T-helper 1 cell treated with Interleukin-12 subunit alpha and Interleukin-12 subunit beta and Interleukin-4 antibody, amounts not matched to agents 30 μg/mL and 1 μg/mL, for 36 hours (primary cell): Measurements from ENCODE around the gene MAP3K14.

Experiments
- H3K27ac Mint-ChIP-seq: one replicate; pipeline ENCODE4 v1.8.0; 2021; ENCODE audit warnings: mild to moderate bottlenecking, mixed read lengths
- H3K27me3 Mint-ChIP-seq: one replicate; pipeline ENCODE4 v1.8.0; 2021; ENCODE audit warnings: low read depth, mixed read lengths
- H3K36me3 Mint-ChIP-seq: one replicate; pipeline ENCODE4 v1.8.0; 2021; ENCODE audit warnings: low read depth, mixed read lengths
- H3K4me1 Mint-ChIP-seq: one replicate; pipeline ENCODE4 v1.8.0; 2021; ENCODE audit warnings: low read depth, mixed read lengths
- H3K4me3 Mint-ChIP-seq: one replicate; pipeline ENCODE4 v1.8.0; 2021; ENCODE audit warnings: mild to moderate bottlenecking, moderate library complexity, mixed read lengths
- H3K9me3 Mint-ChIP-seq: one replicate; pipeline ENCODE4 v1.8.0; 2021; ENCODE audit warnings: mixed read lengths

MAP3K14 gene

DNA sequence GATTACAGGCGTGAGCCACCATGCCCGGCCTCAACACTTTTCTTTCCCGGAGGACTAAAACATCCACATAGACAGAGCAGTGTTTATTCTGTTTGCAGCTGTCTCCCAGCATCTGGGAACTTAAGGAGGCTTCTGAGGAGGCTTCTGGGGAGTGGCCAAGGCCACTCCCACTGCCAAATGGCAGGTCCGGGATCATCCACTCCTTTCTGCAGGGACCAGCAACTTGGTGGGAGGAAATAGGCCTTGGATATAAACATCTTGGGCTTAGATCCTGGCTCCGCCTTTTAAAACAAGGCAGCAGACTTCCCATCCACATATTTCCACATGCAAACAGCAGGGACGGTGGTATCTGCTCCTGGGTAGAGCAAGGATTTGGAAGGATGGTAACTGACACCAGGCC is 40.8 kb downstream of the MAP3K14 start:
- no peaks in the 10 kb centered on the region for H3K9me3 Mint-ChIP-seq
- H3K4me3 Mint-ChIP-seq, result no peak overlapping the region
- H3K36me3 Mint-ChIP-seq, result peaks cover 29% of the 10 kb centered on the region
- no peak overlapping the region for H3K27ac Mint-ChIP-seq
- H3K27me3 Mint-ChIP-seq, result no peaks in the 10 kb centered on the region
- H3K4me1 Mint-ChIP-seq, result peaks cover 11% of the 10 kb centered on the region

DNA sequence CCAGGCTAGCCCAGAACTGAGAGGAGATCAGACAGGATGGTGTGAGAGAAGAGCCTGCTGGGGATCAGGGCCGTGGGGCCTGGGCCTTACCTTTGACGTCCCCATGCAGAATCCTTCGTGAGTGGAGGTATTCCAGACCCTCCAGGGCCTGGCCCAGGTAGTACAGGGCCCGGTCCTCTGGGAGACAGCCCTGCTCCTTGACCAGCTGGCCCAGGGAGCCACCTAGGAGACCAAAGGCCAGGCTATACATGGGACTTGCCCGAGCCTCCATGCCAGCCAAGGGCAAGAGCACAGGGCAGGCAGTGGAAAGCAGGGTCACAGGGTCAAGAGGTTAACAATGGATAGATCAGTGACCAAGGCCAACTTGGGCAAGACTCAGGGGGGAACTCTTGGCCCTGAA is 42.8 kb downstream of the MAP3K14 start:
- H3K9me3 Mint-ChIP-seq, result no peaks in the 10 kb centered on the region
- no peaks in the 10 kb centered on the region for H3K27me3 Mint-ChIP-seq
- no peak overlapping the region for H3K4me3 Mint-ChIP-seq
- H3K4me1 Mint-ChIP-seq, result peaks cover 14% of the 10 kb centered on the region
- H3K27ac Mint-ChIP-seq, result no peak overlapping the region
- H3K36me3 Mint-ChIP-seq, result peaks cover 33% of the 10 kb centered on the region

DNA sequence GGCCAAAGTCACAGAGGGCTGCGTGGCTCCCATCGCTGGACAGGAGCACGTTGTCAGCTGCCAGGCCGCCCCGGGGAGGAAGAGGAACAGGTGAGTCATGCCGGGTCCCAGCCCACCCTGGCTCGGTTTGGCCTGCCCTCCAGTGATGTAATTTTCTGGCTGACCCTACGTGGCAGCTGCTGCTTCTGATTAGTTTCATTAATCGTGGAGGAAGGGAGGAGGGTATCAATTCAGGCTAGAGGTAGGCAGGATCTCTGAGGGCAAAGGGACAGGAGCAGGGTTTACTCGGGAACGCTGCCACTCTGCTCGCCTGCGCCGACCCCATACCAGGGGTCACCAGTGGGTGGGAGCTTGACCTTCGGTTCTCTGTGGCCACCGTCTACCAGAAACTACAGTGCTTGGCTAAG is 43.3 kb downstream of the MAP3K14 start:
- Mint-ChIP-seq H3K27ac (no peak overlapping the region), H3K9me3 (no peaks in the 10 kb centered on the region), H3K36me3 (peaks cover 35% of the 10 kb centered on the region), H3K4me3 (no peak overlapping the region), H3K27me3 (no peaks in the 10 kb centered on the region), H3K4me1 (peaks cover 12% of the 10 kb centered on the region)

DNA sequence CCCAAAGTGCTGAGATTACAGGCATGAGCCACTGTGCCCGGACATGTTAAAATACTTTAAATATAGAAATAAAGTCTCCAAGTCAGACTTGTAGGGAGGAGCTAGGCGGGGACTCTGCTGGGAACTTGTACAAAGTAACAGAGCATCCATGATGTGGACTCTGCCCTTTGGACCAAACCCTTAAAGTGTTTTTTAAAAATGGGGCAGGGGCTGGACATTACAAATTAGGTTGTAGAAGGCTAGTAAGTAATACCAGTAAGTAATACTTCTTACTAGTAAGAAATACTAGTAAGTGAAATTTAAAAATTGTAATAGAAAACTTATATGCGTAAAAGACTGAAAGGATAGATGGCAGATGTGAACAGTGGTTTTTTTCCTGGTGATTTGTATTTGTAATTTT is 45.2 kb downstream of the MAP3K14 start:
- Mint-ChIP-seq H3K36me3 (peaks cover 41% of the 10 kb centered on the region), H3K27ac (no peak overlapping the region), H3K4me1 (peaks cover 3% of the 10 kb centered on the region)

DNA sequence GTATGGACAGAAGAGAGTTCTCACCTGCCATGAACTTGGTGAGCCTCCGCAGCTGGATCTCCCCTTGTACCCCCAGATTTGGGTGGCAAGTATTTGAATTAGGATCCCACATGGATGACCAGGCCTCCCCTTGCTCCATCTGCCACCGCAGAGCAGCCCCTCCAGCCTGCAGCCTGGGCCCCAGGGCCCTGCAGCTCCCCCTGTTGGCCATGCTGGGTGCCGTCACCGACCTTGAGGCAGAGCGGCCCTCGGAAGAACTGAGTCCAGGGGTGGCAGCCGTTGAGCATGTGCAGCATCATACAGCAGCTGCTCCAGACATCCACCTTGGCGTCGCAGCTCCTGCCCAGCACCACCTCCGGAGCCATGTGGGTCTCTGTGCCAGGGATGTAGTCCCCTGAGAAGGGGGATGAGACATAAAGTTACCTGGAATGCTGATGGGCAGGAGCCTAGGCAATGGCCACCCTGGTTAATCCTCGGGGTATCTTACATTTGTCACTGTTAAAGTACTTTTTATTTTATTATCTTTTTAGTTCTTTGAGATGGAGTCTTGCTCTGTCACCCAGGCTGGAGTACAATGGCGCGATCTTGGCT is 45.9 kb downstream of the MAP3K14 start:
- Mint-ChIP-seq H3K36me3 (peaks cover 41% of the 10 kb centered on the region), H3K9me3 (no peaks in the 10 kb centered on the region), H3K4me3 (no peak overlapping the region), H3K27me3 (no peaks in the 10 kb centered on the region), H3K4me1 (peaks cover 3% of the 10 kb centered on the region), H3K27ac (peak overlapping the region; percentile 9)

More for the DNA sequence above, 45.2 kb downstream of the MAP3K14 start:
- H3K27me3 Mint-ChIP-seq, result no peaks in the 10 kb centered on the region
- no peak overlapping the region for H3K4me3 Mint-ChIP-seq
- H3K9me3 Mint-ChIP-seq, result no peaks in the 10 kb centered on the region

DNA sequence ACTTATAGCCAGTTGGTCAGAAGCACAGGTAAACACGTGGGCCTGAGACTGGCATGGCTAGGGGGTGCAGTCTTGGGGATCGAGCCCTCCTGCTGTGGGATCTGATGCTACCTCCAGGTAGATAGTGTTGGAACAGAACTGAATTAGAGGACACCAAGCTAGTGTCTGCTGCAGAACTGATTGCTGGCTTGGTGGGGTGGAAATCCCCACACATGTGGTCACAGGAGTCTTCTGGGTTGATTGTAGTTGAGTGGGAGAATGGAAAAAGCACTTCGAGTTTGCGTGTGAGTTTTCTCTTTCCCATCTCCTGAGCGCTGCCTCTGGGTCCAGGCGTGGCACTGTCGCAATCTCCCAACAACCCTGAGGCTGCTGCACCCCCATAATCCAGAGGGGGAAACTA is 46.9 kb downstream of the MAP3K14 start:
- peaks cover 3% of the 10 kb centered on the region for H3K4me1 Mint-ChIP-seq
- peaks cover 43% of the 10 kb centered on the region for H3K36me3 Mint-ChIP-seq
- peak overlapping the region; percentile 2 for H3K27ac Mint-ChIP-seq
- H3K4me3 Mint-ChIP-seq, result no peak overlapping the region
- no peaks in the 10 kb centered on the region for H3K27me3 Mint-ChIP-seq
- H3K9me3 Mint-ChIP-seq, result no peaks in the 10 kb centered on the region

DNA sequence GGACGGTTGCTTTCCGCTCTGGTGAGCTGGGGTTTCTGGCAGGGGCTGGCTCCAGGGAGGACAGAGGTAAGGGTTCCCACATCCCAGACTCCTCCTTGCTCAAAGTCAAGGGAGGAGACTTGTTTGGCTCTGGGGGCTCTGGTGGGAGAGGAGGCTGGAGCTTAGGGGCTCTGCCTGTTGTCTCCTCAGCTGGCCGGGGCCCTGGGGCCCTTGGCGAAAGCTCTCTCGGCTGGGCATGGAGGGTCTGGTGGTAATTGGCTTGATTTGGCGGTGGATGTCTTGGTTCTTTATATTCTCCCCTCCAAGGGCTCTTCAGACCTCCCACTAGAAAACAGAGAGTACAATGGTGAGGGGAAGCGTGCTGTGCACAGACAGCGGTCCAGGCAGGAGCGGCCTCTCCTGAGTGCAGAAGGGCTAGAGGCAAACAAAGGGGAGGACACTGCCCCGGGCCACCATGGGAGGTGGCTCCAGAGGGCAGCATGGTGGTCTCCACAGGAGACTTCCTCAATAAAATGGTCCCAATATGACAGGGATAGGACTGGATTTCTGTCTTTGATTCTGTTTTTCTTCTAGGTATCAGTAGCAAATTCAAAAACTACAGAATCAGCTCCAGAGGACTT is 49.3 kb downstream of the MAP3K14 start:
- peaks cover 7% of the 10 kb centered on the region for H3K4me1 Mint-ChIP-seq
- no peaks in the 10 kb centered on the region for H3K27me3 Mint-ChIP-seq
- H3K36me3 Mint-ChIP-seq, result peaks cover 39% of the 10 kb centered on the region
- no peak overlapping the region for H3K4me3 Mint-ChIP-seq
- no peaks in the 10 kb centered on the region for H3K9me3 Mint-ChIP-seq
- H3K27ac Mint-ChIP-seq, result no peak overlapping the region

DNA sequence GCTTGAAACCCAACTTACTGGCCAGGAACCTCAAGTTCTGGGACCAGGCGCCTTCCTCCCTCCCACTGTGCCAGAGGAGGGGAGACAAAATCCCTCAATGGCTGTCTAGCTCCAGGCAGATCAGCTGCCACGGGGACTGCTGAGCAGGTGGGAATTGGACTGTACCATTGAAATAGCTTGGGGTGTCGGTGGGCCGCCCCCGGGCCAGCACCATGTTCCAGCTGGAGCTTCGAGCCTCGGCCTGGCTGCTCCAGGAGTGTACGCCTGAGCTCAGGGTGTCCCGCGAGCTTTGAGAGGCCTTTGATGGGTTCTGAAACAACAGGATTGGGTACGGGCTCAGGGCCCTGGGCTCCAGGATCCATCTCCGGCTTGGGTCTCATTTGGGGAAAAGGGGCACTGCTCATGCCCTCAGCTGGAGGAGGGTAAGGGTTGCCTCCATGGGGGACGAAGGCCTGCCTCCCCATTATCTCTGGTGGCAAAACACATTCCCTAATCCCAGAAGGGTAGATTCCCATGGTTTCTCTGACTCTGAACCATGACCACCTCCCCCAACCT is 50.4 kb downstream of the MAP3K14 start:
- no peaks in the 10 kb centered on the region for H3K9me3 Mint-ChIP-seq
- H3K4me1 Mint-ChIP-seq, result peaks cover 12% of the 10 kb centered on the region
- peaks cover 41% of the 10 kb centered on the region for H3K36me3 Mint-ChIP-seq
- H3K4me3 Mint-ChIP-seq, result no peak overlapping the region
- H3K27ac Mint-ChIP-seq, result no peak overlapping the region
- H3K27me3 Mint-ChIP-seq, result no peaks in the 10 kb centered on the region

DNA sequence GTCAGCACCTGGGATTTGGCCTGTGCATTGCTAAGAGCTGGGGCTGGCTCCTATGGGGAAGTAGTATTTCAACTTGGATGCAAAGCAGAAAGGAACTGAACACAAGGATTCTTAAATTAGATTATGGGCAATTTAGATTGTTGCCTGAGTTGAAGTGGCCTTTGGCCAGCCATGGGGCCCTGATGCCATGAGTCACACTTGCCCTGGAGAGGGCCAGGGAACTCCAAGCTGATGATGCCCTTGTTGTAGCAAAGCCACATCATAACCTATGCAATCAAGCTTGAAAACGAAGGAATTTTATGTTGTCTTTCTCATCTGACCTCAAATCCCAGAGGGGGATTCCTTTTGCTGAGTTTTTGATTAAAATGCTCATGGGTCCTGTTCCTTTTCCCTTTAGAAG is 51.0 kb downstream of the MAP3K14 start:
- Mint-ChIP-seq H3K4me3 (no peak overlapping the region), H3K27ac (no peak overlapping the region), H3K9me3 (no peaks in the 10 kb centered on the region), H3K36me3 (peaks cover 41% of the 10 kb centered on the region), H3K27me3 (no peaks in the 10 kb centered on the region), H3K4me1 (peaks cover 15% of the 10 kb centered on the region)

DNA sequence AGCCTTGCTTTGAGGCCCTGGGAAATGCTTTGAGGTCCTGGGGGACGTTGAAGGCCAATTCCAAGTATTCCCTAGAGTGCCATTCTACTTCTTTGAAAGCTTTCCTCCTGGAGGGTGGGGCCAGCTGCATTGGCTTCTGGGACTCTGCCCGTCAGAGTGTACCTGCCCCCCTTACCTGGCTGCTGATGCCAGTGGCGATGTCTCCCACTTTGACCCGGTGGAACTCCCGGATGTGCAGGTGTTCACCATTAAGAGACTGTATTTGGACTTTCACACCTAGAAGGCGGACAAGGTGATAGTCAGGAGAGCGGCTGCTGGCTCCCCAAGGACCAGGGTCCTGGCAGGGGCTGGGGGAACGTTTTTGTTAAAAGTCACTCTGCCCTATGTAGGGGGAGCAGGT is 51.8 kb downstream of the MAP3K14 start:
- no peaks in the 10 kb centered on the region for H3K9me3 Mint-ChIP-seq
- H3K27ac Mint-ChIP-seq, result no peak overlapping the region
- H3K27me3 Mint-ChIP-seq, result no peaks in the 10 kb centered on the region
- H3K4me1 Mint-ChIP-seq, result peaks cover 15% of the 10 kb centered on the region
- no peak overlapping the region for H3K4me3 Mint-ChIP-seq
- H3K36me3 Mint-ChIP-seq, result peaks cover 38% of the 10 kb centered on the region

DNA sequence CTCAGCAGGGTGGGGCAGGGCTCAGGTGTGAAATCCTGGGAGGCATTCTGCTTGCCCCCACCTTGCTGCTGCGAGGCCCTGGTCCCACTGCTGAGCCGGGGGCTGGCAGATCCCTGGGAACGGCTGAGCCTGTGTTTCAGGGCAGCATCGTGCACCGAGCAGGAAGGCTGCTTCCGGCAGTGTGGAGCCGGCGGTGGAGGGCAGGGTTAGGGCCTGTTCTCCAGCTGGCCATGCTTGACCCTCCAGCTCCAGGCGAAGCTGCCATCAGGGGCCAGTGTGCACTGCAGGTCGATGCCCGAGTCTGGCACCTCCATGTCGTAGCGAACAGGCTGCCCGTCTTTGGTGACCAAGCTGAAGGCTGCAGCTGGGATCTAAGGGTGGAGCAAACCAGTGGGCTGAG is 52.4 kb downstream of the MAP3K14 start:
- Mint-ChIP-seq H3K4me1 (peaks cover 12% of the 10 kb centered on the region), H3K9me3 (no peaks in the 10 kb centered on the region), H3K27me3 (no peaks in the 10 kb centered on the region), H3K27ac (no peak overlapping the region), H3K4me3 (no peak overlapping the region), H3K36me3 (peaks cover 34% of the 10 kb centered on the region)

DNA sequence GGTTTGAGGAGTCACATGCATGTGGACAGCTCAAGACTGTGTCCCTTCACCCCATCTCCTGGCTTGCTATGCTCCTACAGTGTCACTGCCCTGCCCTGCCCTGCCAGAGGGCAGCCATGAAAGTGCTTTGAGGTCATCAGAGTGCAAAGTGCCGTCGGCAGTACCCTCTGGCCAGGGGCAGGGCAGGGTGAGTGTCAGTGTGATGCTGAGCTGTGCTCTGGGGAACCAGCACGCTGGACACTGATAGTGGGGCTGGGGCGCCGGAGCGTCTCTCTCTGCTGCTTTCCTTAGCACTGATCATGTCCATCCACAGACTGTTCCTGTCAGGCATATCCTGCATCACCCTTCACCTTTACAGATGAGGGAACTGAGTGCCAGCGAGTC is 53.4 kb downstream of the MAP3K14 start:
- H3K36me3 Mint-ChIP-seq, result peaks cover 27% of the 10 kb centered on the region
- H3K9me3 Mint-ChIP-seq, result no peaks in the 10 kb centered on the region
- H3K27me3 Mint-ChIP-seq, result no peaks in the 10 kb centered on the region
- peaks cover 12% of the 10 kb centered on the region for H3K4me1 Mint-ChIP-seq
- H3K27ac Mint-ChIP-seq, result no peak overlapping the region
- no peak overlapping the region for H3K4me3 Mint-ChIP-seq

DNA sequence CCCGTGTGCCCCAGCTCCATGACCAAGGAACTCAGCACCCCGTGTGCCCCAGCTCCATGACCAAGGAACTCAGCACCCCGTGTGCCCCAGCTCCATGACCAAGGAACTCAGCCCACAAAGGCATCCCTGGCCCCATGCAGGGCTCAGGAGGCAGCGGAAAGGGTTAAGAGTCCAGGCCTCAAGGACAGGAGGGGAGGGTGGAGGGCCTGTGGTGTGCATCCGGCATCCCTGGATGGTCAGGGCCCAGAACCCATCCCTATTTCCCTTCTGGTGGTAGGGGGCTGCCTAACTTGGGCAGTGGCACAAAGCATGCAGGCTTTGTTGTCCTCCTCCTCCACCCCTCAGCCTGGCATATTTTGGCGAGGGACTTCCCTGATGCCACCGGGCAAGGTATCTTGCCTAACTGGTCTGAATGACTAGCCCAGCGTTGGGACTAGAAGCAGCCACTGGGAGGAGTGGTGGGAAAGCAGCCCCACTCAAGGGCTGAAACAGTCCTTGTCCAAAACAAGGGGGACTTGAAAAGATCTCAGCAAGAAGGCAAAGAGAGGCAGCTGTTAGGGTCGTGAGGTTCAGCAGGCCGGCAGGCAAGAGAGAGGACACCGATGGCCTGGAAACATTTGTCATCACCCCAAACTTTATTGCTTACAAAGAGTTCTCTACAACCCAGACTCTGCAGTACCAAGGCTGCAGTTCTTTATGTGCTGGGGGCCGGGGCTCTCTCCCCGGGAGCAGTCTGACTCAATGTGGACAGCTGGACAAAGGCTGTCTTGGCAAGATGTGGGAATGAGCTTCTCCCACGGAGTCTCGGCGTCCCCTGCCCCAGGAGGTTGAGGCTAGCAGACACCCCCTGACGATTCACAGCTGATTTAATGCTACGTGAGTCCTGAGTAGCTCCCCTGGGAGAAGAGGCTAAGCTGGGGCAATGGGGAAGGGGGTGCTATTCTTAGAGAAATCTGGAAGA is 54.0 kb downstream of the MAP3K14 start:
- Mint-ChIP-seq H3K9me3 (no peaks in the 10 kb centered on the region), H3K27me3 (no peaks in the 10 kb centered on the region), H3K36me3 (peaks cover 24% of the 10 kb centered on the region), H3K4me1 (peaks cover 12% of the 10 kb centered on the region), H3K4me3 (peak overlapping the region; percentile 72), H3K27ac (peak overlapping the region; percentile 60)

DNA sequence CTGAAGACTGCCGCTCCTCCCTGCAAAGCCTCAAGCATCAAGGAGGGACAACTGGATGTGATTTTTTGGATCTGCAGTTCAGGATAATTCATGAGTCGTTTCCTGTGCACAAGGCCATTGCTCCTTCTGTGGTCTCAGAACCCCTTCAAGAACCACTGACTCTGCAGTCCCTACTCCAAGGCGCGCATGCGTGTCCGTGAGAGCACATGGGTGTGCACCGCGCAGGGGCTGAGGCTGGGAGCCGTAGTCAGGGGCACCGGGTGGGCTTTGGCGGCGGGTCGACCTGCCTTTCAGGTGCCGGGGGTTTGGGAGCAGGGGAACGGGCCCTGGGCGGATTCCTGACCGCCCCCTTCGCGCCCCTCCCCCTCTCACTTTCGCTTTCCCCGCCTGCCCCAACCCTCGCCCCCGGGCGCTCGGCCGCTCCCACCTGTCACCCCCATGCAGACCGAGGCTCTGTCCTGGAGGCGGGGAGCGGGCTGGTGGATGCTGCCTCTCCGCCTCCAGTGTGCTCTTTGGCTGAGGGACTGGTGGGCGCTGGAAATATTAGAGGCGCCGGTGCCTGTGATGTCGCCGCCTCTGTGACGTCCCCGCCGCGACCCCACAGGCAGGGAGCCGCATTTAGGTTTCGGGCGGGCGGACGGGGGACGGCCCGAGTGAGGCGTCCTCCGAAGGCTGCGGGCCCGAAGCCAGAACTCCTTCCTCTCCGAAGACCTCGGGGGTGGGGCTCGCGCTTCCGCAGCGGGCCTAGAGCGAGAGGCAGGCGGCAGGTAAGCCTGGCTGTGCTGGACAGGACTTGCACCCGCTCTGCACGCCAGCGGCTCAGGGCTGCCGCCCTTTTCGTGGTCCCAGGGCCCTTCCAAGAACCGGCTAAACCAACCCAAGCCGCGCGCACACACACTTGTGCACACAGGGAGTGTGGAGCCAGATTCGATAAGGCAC is 55.0 kb downstream of the MAP3K14 start, which contains the start of gene SPATA32:
TSS of gene SPATA32 (minus strand) at position 518 of the 939 bp plus-strand sequence. CDS start at position 440, 78 bp downstream.
- Mint-ChIP-seq H3K27me3 (no peaks in the 10 kb centered on the region), H3K27ac (peak within 1 kb of the TSS; percentile 60), H3K4me3 (peak within 1 kb of the TSS; percentile 72), H3K36me3 (peaks cover 17% of the 10 kb centered on the region), H3K9me3 (no peaks in the 10 kb centered on the region), H3K4me1 (peaks cover 12% of the 10 kb centered on the region)
